ENCODE results near the gene PEX16.

DNA sequence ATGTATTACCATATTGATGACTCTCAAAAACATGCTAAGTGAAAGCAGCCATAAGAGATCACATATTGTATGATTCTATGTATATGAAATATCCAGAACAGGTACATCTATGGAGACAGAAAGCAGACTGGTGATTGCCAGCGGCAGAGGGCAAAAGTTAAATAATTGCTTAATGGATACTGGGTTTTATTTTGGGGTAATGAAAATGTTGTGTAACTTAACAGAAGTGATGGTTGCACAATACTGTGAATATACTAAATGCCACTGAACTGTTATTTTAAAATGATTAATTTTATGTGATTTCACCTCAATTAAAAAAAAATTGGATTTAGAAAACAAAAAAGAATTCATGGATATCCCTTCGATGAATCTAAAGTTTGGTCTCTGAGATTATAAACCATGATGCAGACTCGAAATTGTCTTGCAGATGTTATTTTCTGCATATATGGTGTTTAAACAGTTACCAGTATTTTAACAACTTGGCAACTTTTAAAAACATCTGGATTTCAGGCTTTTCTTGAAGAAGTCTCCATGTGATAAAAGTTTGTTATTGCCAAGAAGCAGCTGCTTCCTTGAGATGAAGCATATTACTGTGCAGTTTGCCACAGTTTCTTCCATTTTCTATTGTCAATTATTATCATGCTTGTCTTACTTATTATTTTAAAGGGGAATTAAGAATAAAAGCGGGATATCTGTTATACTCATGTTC, 42.9 kb upstream of the PEX16 start:
- no peak for TF ChIP-seq POLR2A (IDR thresholded peaks at IDR 0.05)
- TF ChIP-seq, protein P1, sequence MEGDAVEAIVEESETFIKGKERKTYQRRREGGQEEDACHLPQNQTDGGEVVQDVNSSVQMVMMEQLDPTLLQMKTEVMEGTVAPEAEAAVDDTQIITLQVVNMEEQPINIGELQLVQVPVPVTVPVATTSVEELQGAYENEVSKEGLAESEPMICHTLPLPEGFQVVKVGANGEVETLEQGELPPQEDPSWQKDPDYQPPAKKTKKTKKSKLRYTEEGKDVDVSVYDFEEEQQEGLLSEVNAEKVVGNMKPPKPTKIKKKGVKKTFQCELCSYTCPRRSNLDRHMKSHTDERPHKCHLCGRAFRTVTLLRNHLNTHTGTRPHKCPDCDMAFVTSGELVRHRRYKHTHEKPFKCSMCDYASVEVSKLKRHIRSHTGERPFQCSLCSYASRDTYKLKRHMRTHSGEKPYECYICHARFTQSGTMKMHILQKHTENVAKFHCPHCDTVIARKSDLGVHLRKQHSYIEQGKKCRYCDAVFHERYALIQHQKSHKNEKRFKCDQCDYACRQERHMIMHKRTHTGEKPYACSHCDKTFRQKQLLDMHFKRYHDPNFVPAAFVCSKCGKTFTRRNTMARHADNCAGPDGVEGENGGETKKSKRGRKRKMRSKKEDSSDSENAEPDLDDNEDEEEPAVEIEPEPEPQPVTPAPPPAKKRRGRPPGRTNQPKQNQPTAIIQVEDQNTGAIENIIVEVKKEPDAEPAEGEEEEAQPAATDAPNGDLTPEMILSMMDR (IDR thresholded peaks at IDR 0.05): no peak

Measured in heart left ventricle (tissue), 13 donors.